GM19351 (cell line): ENCODE data around the gene EZH2.

Experiments
- ATAC-seq: cut with Tn5 transposase; IDR thresholded peaks from one replicate; pipeline ENCODE4 v1.9.1; 2021; ENCODE audit warnings: mild to moderate bottlenecking, moderate library complexity; ENCODE audit not compliant: unreplicated experiment

Gene EZH2

GRCh38 chr7:148774471-148774870 is 109.6 kb downstream of the EZH2 start:
- ATAC-seq: no peak

- ATAC-seq: peak; percentile 79
Measured at GRCh38 chr7:148773334-148773733, 110.8 kb downstream of the EZH2 start.

GRCh38 chr7:148772297-148773089 is 111.6 kb downstream of the EZH2 start:
- no peak for ATAC-seq

- no peak for ATAC-seq
Measured at GRCh38 chr7:148770004-148770403, 114.1 kb downstream of the EZH2 start.

GRCh38 chr7:148763622-148764021 is 120.5 kb downstream of the EZH2 start:
- no peak for ATAC-seq

GRCh38 chr7:148761499-148762278 is 122.4 kb downstream of the EZH2 start:
- no peak for ATAC-seq
